NCI-H2227 treated with DMSO at 0.1 percent for 48 hours (cell line): Measurements from ENCODE around the gene GNL2.
A peak's percentile ranks its signal among the peaks of the same experiment; 100 is the strongest.
"Not testable (repeated sequence)": the region's sequence is repeated elsewhere in the genome, so short reads cannot be mapped to it uniquely, and the experiment has no call there.

Experiments used
- DNase-seq: peaks from one replicate; lab custom pipeline; 2025; lab: John Stamatoyannopoulos, UW

The GNL2 gene

DNA sequence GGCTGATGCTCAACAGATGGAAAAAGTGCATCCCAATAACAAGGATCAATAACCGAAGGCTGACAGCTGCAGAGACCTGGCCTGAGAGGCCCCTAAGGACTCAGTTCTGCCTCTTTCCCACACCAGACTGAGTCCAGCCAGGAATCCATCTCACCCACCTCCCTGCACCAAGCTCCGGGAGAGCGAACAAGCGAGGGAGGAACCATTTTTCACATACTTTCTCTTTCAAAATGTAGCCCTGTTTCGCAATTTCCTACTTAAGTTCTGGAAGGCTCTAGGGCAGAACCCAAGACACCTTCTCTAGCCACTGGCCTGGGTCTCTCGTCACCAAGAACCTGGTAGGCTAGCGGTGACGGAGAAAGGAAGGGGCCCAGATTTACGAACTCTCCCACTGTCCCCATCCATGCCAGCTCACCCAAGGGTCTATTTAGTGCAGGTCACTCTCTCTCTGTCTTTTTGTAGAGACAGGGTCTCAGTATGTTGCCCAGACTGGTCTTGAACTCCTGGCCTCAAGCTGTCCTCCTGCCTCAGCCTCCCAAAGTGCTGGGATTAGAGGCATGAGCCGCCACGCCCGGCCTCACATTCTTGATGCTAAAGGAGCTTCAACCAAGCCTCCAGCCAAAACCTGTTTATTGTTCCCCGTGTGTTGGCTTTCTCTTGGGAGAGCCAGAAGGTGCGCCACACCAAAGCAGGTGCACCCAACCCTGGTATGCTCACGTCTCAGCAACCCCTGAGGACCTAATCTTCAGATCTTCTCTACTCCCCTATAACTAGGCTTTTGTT lies 10.9 kb upstream of the GNL2 start:
- no peak for DNase-seq

DNA sequence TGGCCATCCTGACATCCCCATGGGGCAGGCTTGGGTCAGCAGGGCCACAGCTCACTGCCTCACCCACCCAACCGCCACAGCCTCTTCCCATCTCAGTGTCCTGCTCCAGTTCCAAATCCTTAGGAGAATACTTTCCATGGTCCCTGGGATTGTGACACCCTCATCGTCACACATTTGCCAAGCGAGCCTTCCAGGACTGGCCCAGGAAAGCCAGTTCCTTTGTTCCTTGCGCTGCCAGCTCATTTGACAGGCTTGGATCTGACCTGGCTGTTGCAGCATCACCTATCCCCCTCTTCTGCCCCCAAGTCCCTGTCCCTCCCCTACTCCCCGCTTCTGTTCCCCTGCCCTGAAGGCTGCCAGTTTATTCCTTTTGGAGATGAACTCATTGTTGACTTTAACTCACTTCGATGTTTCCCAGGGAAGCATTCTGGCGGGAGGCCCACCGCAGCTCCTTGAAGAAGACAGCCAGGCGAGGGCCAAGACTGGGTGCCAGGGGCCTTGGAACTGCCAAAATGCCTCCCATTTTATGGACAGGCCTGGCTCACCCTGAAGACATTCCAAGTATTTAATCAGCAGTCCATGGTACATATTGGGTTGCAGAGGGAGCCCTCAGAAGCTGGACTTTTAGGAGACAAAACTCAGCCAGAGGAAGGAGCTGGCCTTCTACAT lies 10.2 kb upstream of the GNL2 start:
- DNase-seq, result no peak

DNA sequence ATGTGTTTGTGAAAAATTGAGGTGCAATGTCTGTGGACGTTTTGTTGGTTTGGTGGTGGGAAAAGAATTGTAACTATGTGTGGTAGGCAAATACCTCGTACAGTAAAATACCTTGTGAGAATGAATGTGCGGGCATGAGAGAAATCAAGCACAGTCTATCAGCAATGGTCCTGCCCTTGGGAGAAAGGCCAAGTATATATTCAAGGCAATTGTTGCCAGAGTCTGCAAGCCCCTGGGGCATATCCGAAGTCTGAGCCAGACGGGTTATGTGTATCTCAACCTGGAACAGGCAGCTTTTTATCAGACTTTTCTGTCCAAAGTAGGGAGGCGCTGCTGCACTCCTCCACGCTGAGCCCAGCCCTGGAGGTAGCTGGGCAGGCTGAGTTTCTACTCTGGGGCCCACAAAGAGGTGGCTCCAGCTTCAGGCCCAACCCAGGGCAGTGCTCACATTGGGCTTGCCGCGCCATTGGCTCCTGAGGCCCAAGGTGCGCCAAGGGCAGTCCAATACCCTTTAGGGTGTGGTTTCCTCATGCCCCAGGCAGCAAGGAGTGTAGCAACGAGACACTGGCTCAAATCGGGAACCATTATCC lies 9.4 kb upstream of the GNL2 start:
- DNase-seq, result no peak

DNA sequence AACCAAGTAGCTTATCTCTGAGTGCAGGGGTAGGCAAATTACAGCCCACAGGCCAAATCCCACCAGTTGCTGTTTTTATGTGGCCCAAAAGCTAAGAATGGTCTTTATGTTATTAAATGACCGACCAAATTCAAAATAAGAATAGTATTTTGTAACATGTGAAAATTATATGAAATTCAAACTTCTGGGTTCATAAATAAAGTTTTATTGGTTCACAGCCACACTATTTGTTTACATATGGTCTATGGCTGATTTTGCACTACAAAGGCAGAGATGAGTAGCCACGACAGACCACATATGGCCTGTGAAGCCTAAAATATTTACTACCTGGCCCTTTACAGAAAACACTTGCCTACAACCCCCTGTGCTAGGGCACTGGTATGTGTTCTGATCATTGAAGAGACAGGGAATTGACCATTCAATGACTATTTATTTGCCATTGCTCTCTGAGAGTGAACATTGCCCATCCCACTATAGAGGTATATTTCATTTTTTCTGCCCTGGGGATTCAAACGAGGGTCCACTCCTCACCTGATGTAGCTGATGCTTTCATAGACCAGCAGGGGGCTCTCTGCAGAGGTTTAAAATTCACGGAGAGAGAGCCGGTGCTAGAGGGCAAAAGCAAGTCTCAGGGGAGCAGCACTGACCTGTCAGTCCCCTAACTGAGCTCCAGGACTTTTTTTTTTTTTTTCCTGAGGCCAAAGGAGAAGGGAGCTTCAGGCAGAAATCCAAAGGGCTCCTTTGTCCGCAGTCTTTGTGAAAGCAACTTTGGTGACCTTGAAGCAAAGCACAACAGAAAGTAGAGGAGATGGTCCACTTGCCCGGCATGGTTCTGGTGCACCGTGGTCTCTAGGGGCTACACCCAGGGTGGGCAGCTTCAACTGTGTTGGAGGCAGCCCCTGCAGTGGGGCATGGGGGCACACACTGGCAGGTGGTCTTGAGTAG lies 7.3 kb upstream of the GNL2 start:
- peak; percentile 57 for DNase-seq

DNA sequence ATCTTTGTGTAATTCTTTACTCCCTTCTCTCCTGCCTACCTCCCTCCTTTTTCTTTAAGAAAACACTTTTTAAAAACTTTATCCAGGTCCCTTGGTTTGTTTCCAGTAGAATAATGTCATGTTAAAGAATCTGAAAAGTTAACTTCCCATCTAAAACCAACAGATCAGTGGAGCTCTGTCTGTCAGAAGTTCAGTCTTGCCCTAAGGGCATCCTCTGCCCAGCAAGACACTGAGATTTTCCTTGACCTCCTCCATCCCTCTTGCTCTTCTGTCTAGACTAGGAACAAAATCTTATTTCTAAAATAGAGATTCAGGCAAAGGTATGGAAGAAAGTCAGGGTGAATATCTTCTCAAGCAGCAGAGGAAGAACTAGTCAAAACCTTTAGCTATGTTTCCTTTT lies 5.7 kb upstream of the GNL2 start:
- no peak for DNase-seq

DNA sequence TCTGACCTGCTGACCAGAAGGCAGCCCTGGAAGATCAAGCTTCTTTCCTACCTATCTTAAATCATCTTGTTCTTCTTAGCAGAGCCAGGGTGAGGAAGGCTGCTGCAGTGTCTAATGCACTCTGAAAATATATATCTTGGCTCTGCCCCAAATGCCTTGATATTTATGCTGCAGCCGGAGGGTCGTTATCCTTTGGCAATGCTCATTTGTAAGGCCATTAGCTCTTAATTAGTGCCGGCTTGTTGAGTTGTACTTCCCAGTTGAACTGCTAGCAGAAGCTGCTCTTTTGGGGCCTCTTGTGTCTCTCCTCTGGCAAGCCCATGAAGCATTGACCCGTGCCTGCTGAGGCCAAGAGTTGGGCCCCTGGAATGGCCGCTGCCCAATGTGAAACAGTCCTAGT lies 4.2 kb upstream of the GNL2 start:
- no peak for DNase-seq

DNA sequence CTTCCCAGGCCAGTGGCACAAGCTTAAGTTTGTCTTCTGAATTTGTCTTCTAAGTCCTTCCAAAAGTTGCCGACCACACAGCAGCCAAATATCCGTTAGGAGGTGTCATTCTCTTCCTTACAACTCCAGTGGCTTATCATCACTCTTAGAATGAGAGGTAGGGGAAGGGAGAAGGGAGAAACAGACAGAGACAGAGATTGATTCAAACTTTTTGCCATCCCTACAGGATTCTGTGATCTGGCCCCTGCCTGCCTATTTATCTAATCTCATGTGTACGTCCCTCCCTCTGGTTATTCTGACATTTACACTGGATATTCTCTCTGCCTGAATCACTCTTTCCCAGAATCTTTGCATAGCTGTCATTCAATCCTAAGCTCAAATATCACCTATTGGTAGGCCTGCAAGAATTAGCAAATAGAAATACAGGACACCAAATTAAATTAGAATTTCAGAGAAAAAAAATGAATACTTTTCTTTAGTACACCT lies 488 bp upstream of the GNL2 start:
- no peak for DNase-seq

DNA sequence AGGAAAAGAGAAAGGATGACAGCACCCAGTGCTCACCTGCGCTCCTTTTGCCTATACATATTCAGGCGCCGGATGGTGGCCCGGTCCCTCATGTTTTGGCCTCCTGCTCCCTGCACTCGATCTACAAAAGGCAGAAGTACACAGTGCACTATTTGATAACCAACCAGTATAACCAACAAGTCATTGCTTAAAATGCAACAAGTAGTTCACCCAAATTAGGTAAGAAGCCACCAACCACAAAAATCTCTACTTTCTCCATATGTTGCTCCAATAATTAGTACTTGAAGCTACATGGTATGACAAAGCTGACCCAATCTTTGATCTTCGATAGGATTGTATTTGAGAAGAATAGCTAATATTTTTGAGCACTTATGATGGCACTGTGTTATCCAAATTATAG lies 2.0 kb downstream of the GNL2 start:
- DNase-seq, result no peak

DNA sequence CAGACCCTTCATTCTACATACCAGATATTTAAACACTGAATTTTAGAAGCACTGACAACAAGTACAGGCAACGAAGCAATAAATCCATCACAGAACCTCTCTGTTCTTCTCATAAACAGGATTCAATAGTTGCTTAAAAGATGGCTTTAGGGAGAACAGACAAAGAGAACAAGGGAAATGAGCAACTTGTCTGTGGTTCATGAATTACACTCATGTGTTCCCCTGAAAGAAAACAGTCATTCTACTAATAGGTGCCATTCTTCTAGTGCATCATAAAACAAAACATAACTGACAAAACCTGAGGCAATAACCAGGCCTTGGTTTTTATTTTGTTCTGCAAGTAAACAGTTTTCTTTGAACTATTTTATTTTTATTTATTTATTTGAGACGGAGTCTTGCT lies 6.8 kb downstream of the GNL2 start:
- no peak for DNase-seq

DNA sequence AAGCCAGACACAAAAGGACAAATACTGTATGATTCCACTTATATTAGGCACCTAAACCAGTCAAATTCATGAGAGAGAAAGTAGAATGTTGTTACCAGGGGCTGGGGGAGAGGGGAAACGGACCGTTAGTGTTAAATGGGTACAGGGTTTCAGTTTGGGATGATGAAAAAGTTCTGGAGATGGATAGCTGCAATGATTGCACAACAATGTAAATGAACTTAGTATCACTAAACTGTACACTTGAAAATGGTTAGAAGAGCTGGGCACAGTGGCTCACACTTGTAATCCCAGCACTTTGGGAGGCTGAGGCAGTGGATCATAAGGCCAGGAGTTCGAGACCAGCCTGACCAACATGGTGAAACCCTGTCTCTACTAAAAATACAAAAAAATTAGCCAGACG lies 11.2 kb downstream of the GNL2 start:
- DNase-seq, result not testable (repeated sequence)

DNA sequence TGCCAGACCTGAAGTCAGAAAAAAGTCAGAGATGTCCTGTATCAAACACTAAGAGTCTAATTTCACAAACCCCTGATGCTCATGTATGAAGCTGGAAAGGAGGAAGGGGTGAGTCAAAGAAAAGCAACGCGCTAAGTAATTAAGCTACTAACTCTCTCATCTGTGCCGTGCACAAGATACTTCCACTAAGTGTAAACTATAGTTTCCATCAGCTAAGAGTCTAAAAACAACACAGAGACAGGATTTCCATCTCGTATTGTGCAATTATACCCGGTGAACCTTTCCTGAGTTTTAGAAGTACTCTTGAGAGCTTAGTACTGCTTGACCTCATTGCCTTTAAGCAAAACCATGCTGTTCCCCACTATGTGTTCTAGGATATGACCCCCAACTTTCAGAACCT lies 20.0 kb downstream of the GNL2 start:
- DNase-seq, result no peak

DNA sequence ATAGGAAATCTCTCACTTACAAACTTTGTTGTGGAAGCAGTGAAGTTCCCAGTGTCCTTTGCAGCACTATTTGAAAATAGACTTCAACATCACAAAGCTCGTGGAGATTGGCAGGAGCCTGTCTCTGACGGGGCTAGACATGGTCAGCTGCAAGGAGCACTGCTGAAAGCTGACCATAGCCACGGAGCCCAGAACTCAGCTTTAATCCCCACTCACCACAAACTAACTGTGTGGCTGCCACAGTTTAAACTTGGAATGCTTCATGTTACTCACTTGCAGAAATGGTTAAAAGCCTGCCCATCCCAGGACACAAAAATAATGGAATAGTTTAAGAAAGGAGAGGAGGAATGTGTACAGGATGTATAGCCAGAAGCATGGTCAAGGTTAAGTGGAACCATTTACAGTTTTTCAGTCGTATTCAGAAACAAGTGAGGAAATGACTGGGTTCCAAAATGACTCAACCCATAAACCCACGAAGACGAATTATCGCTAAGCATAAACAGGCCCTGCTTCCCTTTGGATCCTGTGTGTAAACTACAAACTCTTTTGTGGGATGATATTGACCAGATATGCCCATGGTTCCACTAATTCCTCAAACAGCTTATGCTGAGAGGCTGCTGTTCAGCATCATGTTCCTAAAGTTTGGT lies 20.8 kb downstream of the GNL2 start:
- no peak for DNase-seq

DNA sequence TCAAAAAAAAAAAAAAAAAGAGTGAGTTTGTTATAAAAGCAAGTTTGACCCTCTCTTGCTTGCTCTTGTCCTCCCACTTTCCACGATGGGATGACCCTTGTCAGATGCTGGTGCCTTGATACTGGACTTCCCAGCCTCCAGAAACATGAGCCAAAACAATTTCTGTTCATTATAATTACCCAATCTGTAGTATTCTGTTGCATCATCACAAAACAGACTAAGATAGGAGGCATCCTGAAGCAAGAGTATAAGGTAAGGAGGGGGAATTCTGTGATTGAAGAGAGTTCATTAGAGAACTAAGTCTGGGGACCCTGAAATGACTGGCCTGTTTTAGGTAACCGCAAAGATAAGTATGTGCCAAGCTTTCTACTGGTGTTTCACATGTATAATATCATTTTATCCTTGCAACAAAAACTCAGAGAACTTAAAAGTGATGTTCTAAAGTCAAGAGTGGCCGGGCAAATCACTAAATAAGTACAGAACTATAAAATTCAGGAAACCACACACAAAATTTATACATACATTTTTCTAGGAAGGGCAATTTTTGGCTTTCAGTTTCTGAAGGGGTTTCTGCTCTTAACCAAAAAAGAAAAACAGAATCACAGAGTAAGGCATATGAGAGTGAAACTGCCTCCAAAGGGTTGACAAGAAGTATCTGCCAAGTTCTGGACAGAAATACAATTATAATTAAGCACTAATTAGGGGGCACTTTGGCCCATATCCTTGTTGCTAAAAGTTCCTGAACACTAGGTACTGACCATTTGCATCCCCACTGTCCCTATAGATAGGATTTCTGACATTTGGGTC lies 25.0 kb downstream of the GNL2 start:
- no peak for DNase-seq

DNA sequence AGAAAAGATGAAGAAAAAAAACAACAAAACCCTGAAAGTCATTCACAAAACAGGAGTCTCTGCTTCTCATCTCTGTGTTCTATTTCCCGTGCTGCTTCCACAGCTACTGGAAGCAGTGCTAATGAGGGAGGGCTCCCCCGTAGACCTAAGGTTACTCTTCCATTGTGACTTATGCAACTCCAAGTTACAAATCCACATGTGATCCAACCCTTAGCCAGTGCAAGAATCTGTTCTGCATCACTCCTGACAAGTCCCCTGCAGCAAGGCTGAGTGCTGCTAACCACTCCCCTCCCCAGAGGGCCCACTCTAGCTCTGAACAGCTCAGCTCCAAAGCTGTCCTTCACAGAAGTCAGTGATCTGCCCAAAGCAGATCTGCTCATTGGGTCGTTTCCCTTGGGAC lies 28.7 kb downstream of the GNL2 start:
- no peak for DNase-seq

DNA sequence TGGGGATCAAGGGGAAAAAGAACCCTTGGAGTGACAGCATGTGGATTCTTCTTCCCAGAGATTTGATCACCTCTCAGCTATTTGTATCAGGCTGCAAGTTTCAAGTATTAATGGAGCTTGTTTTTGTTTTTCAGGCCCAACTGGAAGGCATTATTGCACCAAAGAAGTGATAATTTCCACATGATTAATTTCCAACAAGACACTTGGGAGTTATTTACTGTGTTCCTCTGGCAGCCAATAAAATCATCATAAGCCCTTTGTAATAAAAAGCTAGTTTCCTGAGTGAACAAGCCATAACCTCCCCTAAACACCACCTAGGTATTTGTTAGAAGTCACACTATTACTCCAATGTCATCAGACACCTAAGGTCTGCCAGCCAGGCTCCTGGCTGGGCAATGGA lies 30.8 kb downstream of the GNL2 start:
- DNase-seq, result no peak

DNA sequence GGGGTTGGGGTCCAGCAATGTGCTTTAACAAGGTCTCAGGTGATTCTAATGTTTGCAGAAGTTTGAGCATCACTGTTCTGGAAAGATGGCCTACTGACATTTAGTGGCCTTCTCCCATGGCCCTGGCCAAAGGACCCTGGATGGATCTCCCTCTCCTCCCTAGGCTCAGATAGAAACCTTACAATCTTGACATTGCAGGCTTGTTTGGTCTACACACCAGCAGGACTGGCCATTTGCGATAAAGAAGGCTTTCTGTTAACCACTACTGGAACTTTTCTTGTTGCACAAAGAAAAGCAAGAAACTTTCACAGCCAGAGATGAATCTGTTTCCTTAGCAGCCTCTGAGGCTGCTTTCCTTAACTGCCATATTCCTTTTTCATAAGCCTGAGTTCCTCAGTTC lies 32.8 kb downstream of the GNL2 start:
- DNase-seq, result no peak

DNA sequence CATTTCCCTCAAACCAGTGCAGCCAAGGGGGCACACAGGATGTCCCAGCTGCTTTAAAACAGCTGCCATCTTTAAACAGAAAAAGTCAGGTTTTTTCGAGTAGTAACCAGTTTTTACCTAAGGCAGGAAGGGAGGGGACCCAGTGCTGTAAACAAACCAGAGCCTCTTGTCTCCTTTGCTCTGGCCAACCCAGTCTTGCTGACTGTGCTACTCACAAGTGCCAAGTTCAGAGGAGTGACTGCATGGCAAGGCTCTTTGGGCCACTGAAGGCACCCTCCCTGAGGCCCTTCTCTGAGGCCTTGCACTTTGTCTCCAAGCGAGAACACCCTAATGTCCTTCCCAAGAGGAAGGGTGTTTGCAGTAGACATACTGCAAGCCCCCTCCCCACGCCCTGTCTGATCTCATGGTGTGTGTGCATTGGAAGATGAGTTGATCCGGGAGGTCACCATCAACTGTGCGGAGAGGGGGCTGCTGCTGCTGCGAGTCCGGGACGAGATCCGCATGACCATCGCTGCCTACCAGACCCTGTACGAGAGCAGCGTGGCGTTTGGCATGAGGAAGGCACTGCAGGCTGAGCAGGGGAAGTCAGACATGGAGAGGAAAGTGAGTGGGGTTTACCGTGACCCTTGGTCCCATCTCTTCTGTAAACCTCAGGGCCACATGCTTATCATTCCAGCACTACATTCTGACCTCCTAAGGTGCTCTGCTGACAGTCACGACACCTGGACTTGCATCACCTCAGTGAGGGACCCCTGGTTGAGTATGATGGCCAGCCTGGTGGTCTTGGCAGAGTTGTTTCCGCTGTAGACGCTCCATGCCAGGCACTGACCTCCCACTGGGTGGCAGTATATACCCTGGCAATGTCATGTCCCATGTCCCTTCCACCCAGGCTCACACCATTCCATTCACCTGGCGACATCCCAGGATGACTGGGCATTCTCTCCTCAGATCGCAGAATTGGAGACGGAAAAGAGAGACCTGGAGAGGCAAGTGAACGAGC lies 34.3 kb downstream of the GNL2 start:
- no peak for DNase-seq

DNA sequence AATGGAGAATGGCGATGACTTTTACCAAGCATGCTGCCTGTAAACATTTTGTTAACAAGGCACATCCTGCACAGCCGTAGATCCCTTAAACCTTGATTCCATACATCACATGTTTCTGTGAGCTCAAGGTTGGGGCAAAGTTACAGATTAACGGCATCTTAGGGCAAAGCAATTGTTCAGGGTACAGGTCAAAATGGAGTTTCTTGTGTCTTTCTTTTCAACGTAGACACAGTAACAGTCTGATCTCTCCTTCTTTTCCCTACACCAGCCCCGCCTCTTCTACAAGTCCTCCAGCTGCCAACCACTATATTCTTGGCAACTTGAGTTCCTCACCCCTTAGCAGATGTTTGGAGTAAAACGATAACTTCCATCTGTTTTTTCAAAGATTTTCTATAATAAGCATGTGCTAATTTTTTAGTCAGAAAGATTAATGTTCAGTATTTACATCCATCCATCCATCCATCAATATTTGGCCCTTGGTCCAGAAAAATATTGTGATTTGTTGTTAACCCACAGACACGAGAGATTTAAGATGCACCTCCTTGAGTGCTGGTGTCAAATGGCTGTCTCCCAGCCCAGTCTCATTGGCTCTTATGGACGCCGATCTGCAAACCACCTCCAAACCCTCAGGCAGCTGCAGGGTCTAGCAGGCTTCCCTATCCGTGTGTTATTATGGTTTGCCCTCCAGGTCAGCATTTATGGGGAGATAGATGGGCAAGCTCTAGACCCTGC lies 35.2 kb downstream of the GNL2 start:
- no peak for DNase-seq

DNA sequence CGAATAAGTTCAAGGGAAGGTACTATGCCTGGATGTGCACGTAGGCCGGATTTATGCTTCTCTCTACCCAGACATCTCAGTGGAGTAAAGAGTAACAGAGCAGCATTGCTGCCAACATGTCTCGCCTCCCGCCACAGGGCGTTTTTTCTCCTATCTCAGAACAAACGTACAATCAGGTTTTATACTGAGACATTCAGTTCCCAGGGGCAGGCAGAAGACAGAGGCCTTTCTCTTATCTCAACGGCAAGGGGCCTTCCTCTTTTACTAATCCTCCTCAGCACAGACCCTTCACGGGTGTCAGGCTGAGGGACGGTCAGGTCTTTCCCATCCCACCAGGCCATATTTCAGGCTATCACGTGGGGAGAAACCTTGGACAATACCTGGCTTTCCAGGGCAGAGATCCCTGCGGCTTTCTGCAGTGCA lies 35.8 kb downstream of the GNL2 start:
- not testable (repeated sequence) for DNase-seq
